Panc1 (cell line): ENCODE results near the gene CNBP. TPM values are rescaled to one million over a fixed set of nuclear protein-coding genes. Genes with fewer than 3 reads are reported as not detected.
A peak's percentile ranks its signal among the peaks of the same experiment; 100 is the strongest.

Experiments
- ATAC-seq: fragments of 200-7000 bp; cut with Tn5 transposase; 2 replicates; pipeline ENCODE4 v1.9.1; 2020; ENCODE audit warnings: mild to moderate bottlenecking, moderate library complexity
- BruUV-seq: library from RNA; stranded (reverse); fragments of 400-500 nt; replicated peaks from 2 replicates; lab custom pipeline; 2021; lab: Mats Ljungman, UMichigan
- CTCF ChIA-PET: fragments of 300-600 bp; sonication (Branson Sonifier 250); formaldehyde crosslinking; loops from one replicate; lab custom pipeline; 2022; ENCODE audit warnings: antibody characterized with exemption; lab: Charles Lee
- POLR2A ChIA-PET: fragments of 300-600 bp; sonication (Branson Sonifier 250); formaldehyde crosslinking; loops from one replicate; lab custom pipeline; 2022; ENCODE audit warnings: antibody characterized with exemption; lab: Charles Lee
- DNase-seq: peaks from one replicate; pipeline ENCODE4 v3.0.0-alpha.2; 2010; ENCODE audit warnings: low read depth, low spot score
- H3K27ac ChIP-seq: 2 replicates; pipeline ENCODE4 v1.5.1; 2011; ENCODE audit warnings: mild to moderate bottlenecking, low read length, inconsistent platforms
- H3K27me3 ChIP-seq: fragments of 200-500 bp; sonication (Bioruptor generic); 2 replicates; pipeline ENCODE4 v1.6.0; 2014; ENCODE audit warnings: low read length, inconsistent platforms; ENCODE audit not compliant: control insufficient read depth, insufficient read depth
- H3K36me3 ChIP-seq: fragments of 200-500 bp; sonication (Bioruptor generic); 2 replicates; pipeline ENCODE4 v1.5.1; 2014; ENCODE audit warnings: inconsistent platforms, mild to moderate bottlenecking, low read length, moderate library complexity; ENCODE audit not compliant: control insufficient read depth, insufficient read depth
- H3K4me1 ChIP-seq: 2 replicates; pipeline ENCODE4 v1.5.1; 2011; ENCODE audit warnings: inconsistent platforms, mild to moderate bottlenecking, low read length, moderate library complexity; ENCODE audit not compliant: control insufficient read depth, insufficient read depth
- H3K4me3 ChIP-seq, 2 experiments: 2 replicates each; pipeline ENCODE4 v1.5.1; 2011 to 2012; ENCODE audit warnings: low read depth in 2 of 2, low read length in 2 of 2, mild to moderate bottlenecking in 2 of 2, inconsistent platforms in 1 of 2, moderate library complexity in 1 of 2
- H3K9me3 ChIP-seq: fragments of 200-500 bp; sonication (Bioruptor generic); 2 replicates; pipeline ENCODE4 v1.5.1; 2014; ENCODE audit warnings: low read depth, mild to moderate bottlenecking, inconsistent platforms, low read length, moderate library complexity; ENCODE audit not compliant: control insufficient read depth, insufficient read depth
- POLR2AphosphoS5 ChIP-seq: IDR thresholded peaks from 2 replicates; pipeline ENCODE4 v1.6.1; 2012; ENCODE audit warnings: mild to moderate bottlenecking, low read depth, low read length, moderate library complexity
- SIN3A ChIP-seq: IDR thresholded peaks from 2 replicates; pipeline ENCODE4 v1.6.1; 2012; ENCODE audit warnings: low read depth, mild to moderate bottlenecking, low read length, moderate library complexity, borderline replicate concordance; ENCODE audit not compliant: insufficient read depth
- TCF7L2 ChIP-seq: IDR thresholded peaks from 2 replicates; pipeline ENCODE4 v1.6.1; 2011; ENCODE audit warnings: mild to moderate bottlenecking, low read depth, low read length, inconsistent platforms
- in situ Hi-C: cut with HindIII; loops from 2 replicates; pipeline ENCODE4 v1.10.0; 2016; ENCODE audit warnings: low sequenced_read_pairs, low pct_unique_long_range_greater_than_20kb
- intact Hi-C: fragments of 100-400 bp; cut with micrococcal nuclease; formaldehyde crosslinking; loops from one replicate; pipeline ENCODE4 v1.10.0; 2022; ENCODE audit not compliant: unreplicated experiment
- total RNA-seq: library from RNA; stranded (reverse); gene quantifications from one replicate; pipeline ENCODE4 v1.2.1, GENCODE V29; 2021; ENCODE audit not compliant: unreplicated experiment
- TF ChIP-seq, protein P1 (sequence below): fragments of 450-650 bp; IDR thresholded peaks from 2 replicates; pipeline ENCODE4 v1.5.1; 2017; ENCODE audit warnings: mild to moderate bottlenecking
- TF ChIP-seq, protein P2 (sequence below), 2 experiments: IDR thresholded peaks; 2 replicates each; pipeline ENCODE4 v1.6.1; 2011 to 2012; ENCODE audit warnings: low read depth in 2 of 2, control low read depth in 1 of 2, low read length in 1 of 2, mild to moderate bottlenecking in 1 of 2, moderate library complexity in 1 of 2; ENCODE audit not compliant: insufficient read depth in 1 of 2

Gene CNBP
- total RNA-seq, 1 experiment from 2014 or later = 355 TPM

GRCh38 chr3:129211772-129212171 lies 28.1 kb upstream of the CNBP start:
- Histone ChIP-seq H3K4me1 (peaks cover 19% of the 10 kb centered on the region), H3K9me3 (no peaks in the 10 kb centered on the region), H3K27me3 (no peaks in the 10 kb centered on the region), H3K4me3 (no peak overlapping the region; a peak in 1 of 4 replicates), H3K27ac (peak overlapping the region; percentile 80), H3K36me3 (no peaks in the 10 kb centered on the region)
- POLR2A ChIA-PET = interaction anchor here (0.5 kb wide), 1 partner anchor 35 kb away, joined by 10 read pairs; no protein-coding TSS in a partner anchor
- CTCF ChIA-PET = no interaction called here
- BruUV-seq = no TSS peak
- in situ Hi-C loops = no loop called here
- ATAC-seq (peak; percentile 96), DNase-seq (peak; percentile 97)
- TF ChIP-seq POLR2AphosphoS5 = peak; percentile 53; the same call in 1 of the 2 replicates
- TF ChIP-seq, protein P1, sequence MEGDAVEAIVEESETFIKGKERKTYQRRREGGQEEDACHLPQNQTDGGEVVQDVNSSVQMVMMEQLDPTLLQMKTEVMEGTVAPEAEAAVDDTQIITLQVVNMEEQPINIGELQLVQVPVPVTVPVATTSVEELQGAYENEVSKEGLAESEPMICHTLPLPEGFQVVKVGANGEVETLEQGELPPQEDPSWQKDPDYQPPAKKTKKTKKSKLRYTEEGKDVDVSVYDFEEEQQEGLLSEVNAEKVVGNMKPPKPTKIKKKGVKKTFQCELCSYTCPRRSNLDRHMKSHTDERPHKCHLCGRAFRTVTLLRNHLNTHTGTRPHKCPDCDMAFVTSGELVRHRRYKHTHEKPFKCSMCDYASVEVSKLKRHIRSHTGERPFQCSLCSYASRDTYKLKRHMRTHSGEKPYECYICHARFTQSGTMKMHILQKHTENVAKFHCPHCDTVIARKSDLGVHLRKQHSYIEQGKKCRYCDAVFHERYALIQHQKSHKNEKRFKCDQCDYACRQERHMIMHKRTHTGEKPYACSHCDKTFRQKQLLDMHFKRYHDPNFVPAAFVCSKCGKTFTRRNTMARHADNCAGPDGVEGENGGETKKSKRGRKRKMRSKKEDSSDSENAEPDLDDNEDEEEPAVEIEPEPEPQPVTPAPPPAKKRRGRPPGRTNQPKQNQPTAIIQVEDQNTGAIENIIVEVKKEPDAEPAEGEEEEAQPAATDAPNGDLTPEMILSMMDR = no peak
- TF ChIP-seq, protein P2, sequence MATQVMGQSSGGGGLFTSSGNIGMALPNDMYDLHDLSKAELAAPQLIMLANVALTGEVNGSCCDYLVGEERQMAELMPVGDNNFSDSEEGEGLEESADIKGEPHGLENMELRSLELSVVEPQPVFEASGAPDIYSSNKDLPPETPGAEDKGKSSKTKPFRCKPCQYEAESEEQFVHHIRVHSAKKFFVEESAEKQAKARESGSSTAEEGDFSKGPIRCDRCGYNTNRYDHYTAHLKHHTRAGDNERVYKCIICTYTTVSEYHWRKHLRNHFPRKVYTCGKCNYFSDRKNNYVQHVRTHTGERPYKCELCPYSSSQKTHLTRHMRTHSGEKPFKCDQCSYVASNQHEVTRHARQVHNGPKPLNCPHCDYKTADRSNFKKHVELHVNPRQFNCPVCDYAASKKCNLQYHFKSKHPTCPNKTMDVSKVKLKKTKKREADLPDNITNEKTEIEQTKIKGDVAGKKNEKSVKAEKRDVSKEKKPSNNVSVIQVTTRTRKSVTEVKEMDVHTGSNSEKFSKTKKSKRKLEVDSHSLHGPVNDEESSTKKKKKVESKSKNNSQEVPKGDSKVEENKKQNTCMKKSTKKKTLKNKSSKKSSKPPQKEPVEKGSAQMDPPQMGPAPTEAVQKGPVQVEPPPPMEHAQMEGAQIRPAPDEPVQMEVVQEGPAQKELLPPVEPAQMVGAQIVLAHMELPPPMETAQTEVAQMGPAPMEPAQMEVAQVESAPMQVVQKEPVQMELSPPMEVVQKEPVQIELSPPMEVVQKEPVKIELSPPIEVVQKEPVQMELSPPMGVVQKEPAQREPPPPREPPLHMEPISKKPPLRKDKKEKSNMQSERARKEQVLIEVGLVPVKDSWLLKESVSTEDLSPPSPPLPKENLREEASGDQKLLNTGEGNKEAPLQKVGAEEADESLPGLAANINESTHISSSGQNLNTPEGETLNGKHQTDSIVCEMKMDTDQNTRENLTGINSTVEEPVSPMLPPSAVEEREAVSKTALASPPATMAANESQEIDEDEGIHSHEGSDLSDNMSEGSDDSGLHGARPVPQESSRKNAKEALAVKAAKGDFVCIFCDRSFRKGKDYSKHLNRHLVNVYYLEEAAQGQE (IDR thresholded peaks at IDR 0.05; ENCODE audit: insufficient read depth in 1 of 2, low read depth in 2 of 2, low read length in 1 of 2) = no peak
- TF ChIP-seq TCF7L2 = no peak
- intact Hi-C loops = no loop called here

DNA sequence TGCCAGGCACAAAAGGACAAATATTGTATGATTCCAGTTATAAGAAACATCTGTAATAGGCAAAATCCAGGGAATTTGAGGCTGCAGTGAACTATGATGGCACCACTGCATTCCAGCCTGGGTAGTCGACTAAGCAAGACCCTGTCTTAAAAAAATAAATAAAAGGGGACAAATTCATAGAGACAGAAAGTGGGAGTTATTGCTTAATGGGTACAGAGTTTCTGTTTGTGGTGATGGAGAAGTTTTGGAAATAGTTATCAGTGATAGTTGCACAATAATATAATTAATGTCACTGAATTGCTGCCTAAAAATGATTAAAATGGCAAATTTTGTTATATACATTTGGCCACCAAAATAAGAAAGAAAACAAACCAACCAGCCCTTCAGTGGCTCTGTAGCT lies 27.6 kb upstream of the CNBP start:
- Histone ChIP-seq H3K36me3 (no peaks in the 10 kb centered on the region), H3K4me1 (peaks cover 19% of the 10 kb centered on the region), H3K27me3 (no peaks in the 10 kb centered on the region), H3K27ac (peak overlapping the region; percentile 80), H3K9me3 (no peaks in the 10 kb centered on the region), H3K4me3 (no peak overlapping the region)
- DNase-seq (no peak), ATAC-seq (no peak)
- intact Hi-C loops (no loop called here), in situ Hi-C loops (no loop called here)
- ChIA-PET CTCF (no interaction called here), POLR2A (interaction anchor here (0.5 kb wide), 1 partner anchor 35 kb away, joined by 10 read pairs; no protein-coding TSS in a partner anchor)
- BruUV-seq = no TSS peak
- TF ChIP-seq TCF7L2 (no peak), POLR2AphosphoS5 (no peak), SIN3A (no peak)
- TF ChIP-seq, protein P1 = no peak
- TF ChIP-seq, protein P2 (IDR thresholded peaks at IDR 0.05; ENCODE audit: insufficient read depth in 1 of 2, low read depth in 2 of 2, low read length in 1 of 2) = no peak
